Esophagus squamous epithelium (tissue), 5 donors: ENCODE data around the gene FAM98B. TPM values are rescaled to one million over a fixed set of nuclear protein-coding genes. Genes with fewer than 3 reads are reported as not detected.

Source experiments
- DNase-seq: peaks from one replicate; lab custom pipeline; 2025; lab: John Stamatoyannopoulos, UW
- H3K27ac ChIP-seq, 4 donors: fragments of 200-600 bp; sonication (generic); one replicate each; pipeline ENCODE4 v1.5.1; 2016 to 2019; ENCODE audit warnings: mild to moderate bottlenecking in 1 of 4
- H3K27me3 ChIP-seq, 4 donors: fragments of 200-600 bp; sonication (generic); 1 replicate in 3 of 4; 2 replicates in 1 of 4; pipeline versions ENCODE4 v1.5.1 to v1.6.0; 2017 to 2021; ENCODE audit warnings: antibody characterized with exemption in 1 of 4
- H3K36me3 ChIP-seq, 3 donors: fragments of 200-600 bp; sonication (generic); one replicate each; pipeline ENCODE4 v1.5.1; 2016 to 2019
- H3K4me1 ChIP-seq, 3 donors: fragments of 200-600 bp; sonication (generic); one replicate each; pipeline ENCODE4 v1.5.1; 2017 to 2019
- H3K4me3 ChIP-seq, 4 donors: fragments of 200-600 bp; sonication (generic); 1 replicate in 3 of 4; 2 replicates in 1 of 4; pipeline ENCODE4 v1.5.1; 2016 to 2019; ENCODE audit warnings: mild to moderate bottlenecking in 2 of 4, moderate library complexity in 1 of 4
- H3K9me3 ChIP-seq, 3 donors: fragments of 200-600 bp; sonication (generic); one replicate each; pipeline ENCODE4 v1.5.1; 2016 to 2019
- CTCF ChIP-seq, 6 experiments: fragments of 450-650 bp in 4 of 6; fragments of 200-600 bp in 2 of 6; sonication (generic) in 2 of 6; IDR thresholded peaks; one replicate each; pipeline ENCODE4 v1.5.1; 2016 to 2019; ENCODE audit warnings: antibody characterized with exemption in 6 of 6, mild to moderate bottlenecking in 4 of 6, moderate library complexity in 4 of 6
- POLR2A ChIP-seq, 4 donors: fragments of 450-650 bp; IDR thresholded peaks; one replicate each; pipeline ENCODE4 v1.6.1; 2017; ENCODE audit warnings: antibody characterized with exemption in 4 of 4, mild to moderate bottlenecking in 4 of 4, moderate library complexity in 3 of 4
- WGBS, 2 donors: methylation state at CpG; one replicate each; pipeline ENCODE4 v1.1.5; 2018; 5-methylcytosine and 5-hydroxymethylcytosine counted together
- intact Hi-C: fragments of 100-400 bp; cut with DNase I; formaldehyde crosslinking; loops from one replicate; pipeline ENCODE4 v1.15.0; 2022
- total RNA-seq, 4 donors: library from RNA; depleted of rRNA; stranded (reverse); fragments of >200 nt; gene quantifications; one replicate each; pipeline ENCODE4 v1.1.0, GENCODE V29; 2016
- donor health status: DM: yes; HTN: yes; CAD: no.

FAM98B gene
- total RNA-seq, 4 donors from 2014 or later: 5.6 to 10.9 (median 7.1) TPM

- H3K9me3 ChIP-seq: no peaks in the 10 kb centered on the region
- TF ChIP-seq POLR2A (IDR thresholded peaks at IDR 0.05) (no peak), CTCF (IDR thresholded peaks at IDR 0.05) (no peak)
- intact Hi-C loops: no loop called here
These were observed 25.3 kb downstream of the FAM98B start for GRCh38 chr15:38479266-38479665.

GRCh38 chr15:38479756-38480155 lies 25.8 kb downstream of the FAM98B start:
- no peaks in the 10 kb centered on the region for H3K27me3 ChIP-seq
- H3K36me3 ChIP-seq: peaks cover 0 to 70% (median 9%) of the 10 kb centered on the region in 3 donors
- no peaks in the 10 kb centered on the region for H3K4me1 ChIP-seq
- H3K4me3 ChIP-seq: no peak overlapping the region
- no peak for TF ChIP-seq CTCF (IDR thresholded peaks at IDR 0.05)
- DNase-seq: no peak
- no peak overlapping the region for H3K27ac ChIP-seq
- intact Hi-C loops: no loop called here
- 93% methylated on average over 1 of the region's 1 CpG for WGBS, 2 donors
- H3K9me3 ChIP-seq: no peaks in the 10 kb centered on the region

More at GRCh38 chr15:38479266-38479665, 25.3 kb downstream of the FAM98B start:
- H3K4me3 ChIP-seq: no peak overlapping the region
- H3K27ac ChIP-seq: no peak overlapping the region
- peaks cover 0 to 72% (median 11%) of the 10 kb centered on the region in 3 donors for H3K36me3 ChIP-seq
- no peaks in the 10 kb centered on the region for H3K27me3 ChIP-seq
- no peak for DNase-seq
- H3K4me1 ChIP-seq: no peaks in the 10 kb centered on the region

DNA sequence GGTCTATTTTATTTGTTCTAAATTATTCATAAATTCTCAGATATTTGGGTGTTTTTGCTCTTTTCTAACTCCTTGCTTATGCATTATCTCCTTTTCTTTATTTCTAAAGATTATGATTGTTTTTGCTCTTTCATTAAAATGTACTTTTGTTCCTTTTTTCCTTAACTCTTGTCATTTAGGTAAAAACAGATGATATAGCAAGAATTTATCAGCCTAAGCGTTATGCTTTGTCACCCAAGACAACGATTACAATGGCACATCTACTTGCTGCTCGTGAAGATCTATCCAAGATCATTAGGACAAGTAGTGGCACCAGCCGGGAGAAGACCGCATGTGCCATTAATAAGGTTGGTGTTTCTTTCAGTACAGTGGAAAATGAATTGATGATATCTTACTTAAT lies 27.2 kb downstream of the FAM98B start:
- intact Hi-C loops: no loop called here
- H3K4me3 ChIP-seq: no peak overlapping the region
- no peak for DNase-seq
- WGBS, 2 donors: 84 to 96% methylated on average over 5 of the region's 5 CpGs
- H3K4me1 ChIP-seq: no peaks in the 10 kb centered on the region
- no peaks in the 10 kb centered on the region for H3K9me3 ChIP-seq
- no peak overlapping the region for H3K27ac ChIP-seq
- H3K36me3 ChIP-seq: peaks cover 0 to 70% (median 6%) of the 10 kb centered on the region in 3 donors
- TF ChIP-seq POLR2A (IDR thresholded peaks at IDR 0.05) (no peak), CTCF (IDR thresholded peaks at IDR 0.05) (no peak)
- no peaks in the 10 kb centered on the region for H3K27me3 ChIP-seq

DNA sequence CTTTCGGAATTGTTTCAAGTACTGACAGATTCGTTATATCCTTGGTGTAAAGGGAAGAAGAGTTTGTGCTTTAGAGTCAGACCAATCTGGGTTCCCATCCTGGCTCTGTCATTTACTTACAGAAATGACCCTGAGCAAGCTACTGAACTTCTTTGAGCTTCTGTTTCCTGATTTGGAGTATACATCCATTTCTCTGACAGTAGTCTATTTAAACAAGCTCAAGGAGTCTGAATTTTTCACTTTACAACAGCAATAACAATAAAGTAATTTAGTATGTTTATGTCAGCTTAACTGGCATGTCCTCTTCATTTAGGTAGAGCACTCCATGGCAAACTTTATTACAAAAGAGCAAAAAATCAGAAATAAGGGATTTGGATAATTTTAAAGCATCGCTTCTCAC lies 27.8 kb downstream of the FAM98B start:
- Histone ChIP-seq H3K27ac (no peak overlapping the region), H3K4me1 (no peaks in the 10 kb centered on the region), H3K4me3 (no peak overlapping the region), H3K36me3 (peaks cover 0 to 70% (median 4%) of the 10 kb centered on the region in 3 donors), H3K27me3 (no peaks in the 10 kb centered on the region), H3K9me3 (no peaks in the 10 kb centered on the region)
- intact Hi-C loops: no loop called here
- DNase-seq: no peak
- 94 to 96% methylated on average over 3 of the region's 3 CpGs for WGBS, 2 donors
- TF ChIP-seq POLR2A (IDR thresholded peaks at IDR 0.05) (no peak), CTCF (IDR thresholded peaks at IDR 0.05) (no peak)

DNA sequence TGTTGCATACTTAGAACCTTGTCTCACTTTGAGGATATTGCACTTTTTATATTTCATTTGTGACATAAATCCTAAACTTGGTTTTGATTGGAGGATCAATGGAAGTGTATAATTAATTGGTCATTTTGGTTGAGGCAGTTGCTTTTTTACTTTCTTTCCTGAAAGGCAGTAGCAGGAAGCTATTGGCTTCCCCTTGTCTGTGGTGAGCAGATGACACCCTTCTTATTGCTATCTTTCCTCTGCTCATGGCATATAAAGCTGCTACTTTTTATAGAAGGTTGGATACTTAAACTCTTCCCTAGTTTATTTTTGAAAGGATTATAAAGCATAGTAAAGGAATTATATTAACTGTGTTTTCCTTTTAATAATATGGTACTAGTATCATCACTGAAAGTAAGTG lies 28.6 kb downstream of the FAM98B start:
- TF ChIP-seq POLR2A (IDR thresholded peaks at IDR 0.05) (no peak), CTCF (IDR thresholded peaks at IDR 0.05) (no peak)
- H3K36me3 ChIP-seq: peaks cover 0 to 69% (median 0%) of the 10 kb centered on the region in 3 donors
- no peak for DNase-seq
- intact Hi-C loops: no loop called here
- no peaks in the 10 kb centered on the region for H3K4me1 ChIP-seq
- H3K27ac ChIP-seq: no peak overlapping the region
- H3K9me3 ChIP-seq: no peaks in the 10 kb centered on the region
- H3K4me3 ChIP-seq: no peak overlapping the region
- no peaks in the 10 kb centered on the region for H3K27me3 ChIP-seq
